K562 (cell line): Measurements from ENCODE around the gene PSMD14. TPM values are rescaled to one million over a fixed set of nuclear protein-coding genes. Genes with fewer than 3 reads are reported as not detected.

Experiments used
- ATAC-seq: fragments of 200-7000 bp; cut with Tn5 transposase; 3 replicates; pipeline ENCODE4 v1.9.1; 2020; ENCODE audit warnings: moderate library complexity
- BruUV-seq: library from RNA; stranded (reverse); fragments of 400-500 nt; replicated peaks from 2 replicates; lab custom pipeline; 2021; lab: Mats Ljungman, UMichigan
- CTCF ChIA-PET: fragments of 300-600 bp; formaldehyde crosslinking; extraction: SDS; loops from one replicate; lab custom pipeline; 2021; ENCODE audit warnings: low intra/inter-chr PET ratio; lab: Yijun Ruan, JAX
- POLR2A ChIA-PET: fragments of 300-600, 350-650 bp; sonication (Branson Sonifier 250); formaldehyde crosslinking; extraction: SDS; loops from one replicate; lab custom pipeline; 2021; ENCODE audit warnings: antibody characterized with exemption, inconsistent platforms; lab: Yijun Ruan, JAX
- DNase-seq, 4 experiments: peaks; one replicate each; pipeline versions ENCODE4 v3.0.0 to v3.0.0-alpha.2; 2011 to 2018; ENCODE audit warnings: low spot score in 3 of 4, mixed read lengths in 3 of 4; ENCODE audit errors: extremely low read depth in 1 of 4
- FAIRE-seq: peaks from 2 replicates; lab custom pipeline; 2011; peaks lifted over from hg19 to GRCh38; lab: Jason Lieb, UNC
- H2AFZ ChIP-seq: 2 replicates; pipeline ENCODE4 v1.6.0; 2011; ENCODE audit warnings: low read depth, low read length, control low read depth, inconsistent platforms
- H3K27ac ChIP-seq: fragments of 200-600 bp; 3 replicates; pipeline ENCODE4 v1.8.0; 2011; ENCODE audit warnings: low read depth, mild to moderate bottlenecking, control low read depth, inconsistent platforms, low read length, moderate library complexity, mixed read lengths; ENCODE audit errors: extremely low read depth
- H3K27me3 ChIP-seq, 2 experiments: fragments of 300-600 bp in 1 of 2; 2 replicates in 1 of 2; 3 replicates in 1 of 2; pipeline versions ENCODE4 v1.6.0 to v1.8.0; 2011; ENCODE audit warnings: inconsistent platforms in 2 of 2, low read length in 2 of 2, mild to moderate bottlenecking in 1 of 2, mixed read lengths in 1 of 2, moderate library complexity in 1 of 2; ENCODE audit not compliant: control insufficient read depth in 2 of 2, insufficient read depth in 2 of 2
- H3K36me3 ChIP-seq: fragments of 300-600 bp; 3 replicates; pipeline ENCODE4 v1.8.0; 2011; ENCODE audit warnings: mild to moderate bottlenecking, low read length, inconsistent platforms; ENCODE audit not compliant: control insufficient read depth, insufficient read depth
- H3K4me1 ChIP-seq, 2 experiments: fragments of 200-600 bp in 1 of 2; replicated peaks in 1 of 2; 2 replicates in 1 of 2; 3 replicates in 1 of 2; pipeline versions ENCODE4 v1.5.1 to v1.8.0; 2011; ENCODE audit warnings: inconsistent platforms in 2 of 2, low read length in 2 of 2, mild to moderate bottlenecking in 1 of 2, mixed read lengths in 1 of 2, moderate library complexity in 1 of 2; ENCODE audit not compliant: control insufficient read depth in 2 of 2, insufficient read depth in 2 of 2
- H3K4me2 ChIP-seq: 2 replicates; pipeline ENCODE4 v1.6.1; 2011; ENCODE audit warnings: low read length, control low read depth, inconsistent platforms, mixed read lengths; ENCODE audit not compliant: insufficient read depth
- H3K4me3 ChIP-seq: fragments of 200-600 bp; sonication (generic), shearing (Covaris generic); 2 replicates; pipeline ENCODE4 v1.5.1; 2016; ENCODE audit warnings: control low read depth, inconsistent platforms
- H3K79me2 ChIP-seq: fragments of 200-600 bp; 3 replicates; pipeline ENCODE4 v1.8.0; 2011; ENCODE audit warnings: low read length, inconsistent platforms; ENCODE audit not compliant: control insufficient read depth, insufficient read depth
- H3K9ac ChIP-seq, 2 experiments: 2 replicates each; pipeline versions ENCODE4 v1.6.0 to v1.6.1; 2011; ENCODE audit warnings: low read depth in 2 of 2, low read length in 2 of 2, control low read depth in 1 of 2, inconsistent platforms in 1 of 2, mild to moderate bottlenecking in 1 of 2, mixed read lengths in 1 of 2; ENCODE audit not compliant: insufficient read depth in 1 of 2
- H3K9me1 ChIP-seq: one replicate; pipeline ENCODE4 v1.6.0; 2011; ENCODE audit warnings: inconsistent platforms, mild to moderate bottlenecking, low read length, moderate library complexity; ENCODE audit not compliant: control insufficient read depth, insufficient read depth
- H3K9me3 ChIP-seq: replicated peaks from 2 replicates; pipeline ENCODE4 v1.5.1; 2011; ENCODE audit warnings: low read depth, low read length, inconsistent platforms; ENCODE audit not compliant: control insufficient read depth, insufficient read depth
- H4K20me1 ChIP-seq: replicated peaks from 2 replicates; pipeline ENCODE4 v1.6.1; 2011; ENCODE audit warnings: low read length, inconsistent platforms, mixed read lengths; ENCODE audit not compliant: control insufficient read depth, insufficient read depth
- BCLAF1 ChIP-seq, 2 experiments: fragments of 450-650 bp in 1 of 2; IDR thresholded peaks; 2 replicates each; pipeline ENCODE4 v1.6.1; 2011 to 2017; ENCODE audit warnings: low read depth in 2 of 2, antibody characterized with exemption in 1 of 2, borderline replicate concordance in 1 of 2, low read length in 1 of 2, mild to moderate bottlenecking in 1 of 2, mixed read lengths in 1 of 2; ENCODE audit not compliant: control insufficient read depth in 1 of 2
- C11orf30 ChIP-seq: fragments of 450-650 bp; IDR thresholded peaks from 2 replicates; pipeline ENCODE4 v1.6.1; 2016; ENCODE audit warnings: low read depth, mild to moderate bottlenecking
- CC2D1A ChIP-seq: fragments of 450-650 bp; IDR thresholded peaks from 2 replicates; pipeline ENCODE4 v1.6.1; 2017; ENCODE audit warnings: mild to moderate bottlenecking
- DPF2 ChIP-seq: fragments of 450-650 bp; IDR thresholded peaks from 2 replicates; pipeline ENCODE4 v1.6.1; 2016
- ETV5 ChIP-seq: sonication (generic); formaldehyde crosslinking; IDR thresholded peaks from 2 replicates; pipeline ENCODE4 v1.4.0; 2020; ENCODE audit warnings: low read depth, mild to moderate bottlenecking, missing genetic modification reagents
- HMG20A ChIP-seq: fragments of 450-650 bp; formaldehyde crosslinking; conservative IDR thresholded peaks from 2 replicates; pipeline ENCODE4 v1.4.0; 2020; ENCODE audit warnings: mild to moderate bottlenecking, mixed read lengths
- HNRNPLL ChIP-seq: fragments of 200-400 bp; formaldehyde crosslinking; IDR thresholded peaks from 2 replicates; pipeline ENCODE4 v1.6.1; 2017; ENCODE audit warnings: low read length, low read depth, mild to moderate bottlenecking; ENCODE audit not compliant: poor library complexity, severe bottlenecking
- NUFIP1 ChIP-seq: fragments of 450-650 bp; IDR thresholded peaks from 2 replicates; pipeline ENCODE4 v1.6.1; 2018; ENCODE audit not compliant: partially characterized antibody
- RBM15 ChIP-seq: fragments of 200-400 bp; formaldehyde crosslinking; IDR thresholded peaks from 2 replicates; pipeline ENCODE4 v1.6.1; 2018; ENCODE audit warnings: mild to moderate bottlenecking, low read length, moderate library complexity; ENCODE audit not compliant: insufficient read depth
- RBM25 ChIP-seq: fragments of 200-400 bp; formaldehyde crosslinking; IDR thresholded peaks from 2 replicates; pipeline ENCODE4 v1.6.1; 2018; ENCODE audit warnings: low read length, low read depth, moderate library complexity; ENCODE audit not compliant: severe bottlenecking
- TBL1XR1 ChIP-seq, 2 experiments: IDR thresholded peaks; 2 replicates each; pipeline ENCODE4 v1.6.1; 2012; ENCODE audit warnings: improper control_type of control experiment in 2 of 2, low read length in 2 of 2, mild to moderate bottlenecking in 1 of 2
- USF1 ChIP-seq: sonication (generic); formaldehyde crosslinking; IDR thresholded peaks from 2 replicates; pipeline ENCODE4 v1.9.0; 2022; ENCODE audit warnings: mild to moderate bottlenecking, missing genetic modification reagents
- YY1 ChIP-seq, 3 experiments: IDR thresholded peaks; 2 replicates each; pipeline ENCODE4 v1.6.1; 2011; ENCODE audit warnings: low read length in 2 of 3, mild to moderate bottlenecking in 2 of 3, moderate library complexity in 2 of 3, borderline replicate concordance in 1 of 3, control low read depth in 1 of 3, low read depth in 1 of 3; ENCODE audit not compliant: insufficient read depth in 3 of 3, insufficient replicate concordance in 2 of 3, control insufficient read depth in 1 of 3, insufficient read length in 1 of 3; ENCODE audit errors: extremely low read depth in 1 of 3
- ZBTB43 ChIP-seq: sonication (generic); formaldehyde crosslinking; IDR thresholded peaks from 2 replicates; pipeline ENCODE4 v1.8.0; 2023; ENCODE audit warnings: mild to moderate bottlenecking, missing genetic modification reagents
- ZKSCAN1 ChIP-seq: fragments of 150-350 bp; IDR thresholded peaks from 2 replicates; pipeline ENCODE4 v1.6.1; 2016; ENCODE audit warnings: low read depth, low read length
- ZNF212 ChIP-seq: fragments of 450-650 bp; formaldehyde crosslinking; IDR thresholded peaks from 2 replicates; pipeline ENCODE4 v1.4.0; 2020; ENCODE audit warnings: mild to moderate bottlenecking
- ZNF436 ChIP-seq: fragments of 250-450, 450-650 bp; sonication (Bioruptor Pico); formaldehyde crosslinking; IDR thresholded peaks from 2 replicates; pipeline ENCODE4 v1.7.0; 2020; ENCODE audit warnings: mild to moderate bottlenecking
- ZNF507 ChIP-seq: conservative IDR thresholded peaks from 2 replicates; pipeline ENCODE4 v1.6.1; 2017; ENCODE audit warnings: missing genetic modification characterization, missing compliant biosample characterization
- WGBS: fragments of 100-300 bp; shearing (Covaris generic); methylation state at CpG from one replicate; pipeline ENCODE4 v1.1.6; 2016; ENCODE audit warnings: low coverage, mixed read lengths; ENCODE audit not compliant: insufficient coverage; ENCODE audit errors: missing lambda C conversion rate; 5-methylcytosine and 5-hydroxymethylcytosine counted together
- in situ Hi-C: fragments of 300-500 bp; cut with MboI; formaldehyde crosslinking; loops from 4 replicates; pipeline ENCODE4 v1.15.0; 2018; ENCODE audit warnings: inconsistent platforms, mixed read lengths
- intact Hi-C: fragments of 100-400 bp; cut with micrococcal nuclease; formaldehyde crosslinking; loops from 2 replicates; pipeline ENCODE4 v1.14.2; 2022
- polyA plus RNA-seq, 8 experiments: library from polyadenylated mRNA; depleted of rRNA in 4 of 8; stranded (reverse) in 5 of 8; unstranded in 3 of 8; fragments of >200 nt; fragmentation: Nextera tagmentation in 2 of 8; fragmentation: Illumina TruSeq in 1 of 8; extraction: Ambion mirVana in 2 of 8; extraction: Trizol in 1 of 8; gene quantifications; 2 replicates each; pipeline versions ENCODE4 v1.2.1 to v1.2.3, GENCODE V29; 2011 to 2014; ENCODE audit warnings: inconsistent platforms in 1 of 8, missing spikeins in 1 of 8
- total RNA-seq, 7 experiments: library from RNA; depleted of rRNA in 6 of 7; stranded (reverse); fragments of >200 nt in 6 of 7; fragmentation: Illumina TruSeq in 2 of 7; extraction: Trizol in 2 of 7; gene quantifications; 2 replicates each; pipeline versions ENCODE4 v1.2.1 to v1.2.3, GENCODE V29; 2011 to 2021; ENCODE audit warnings: low replicate concordance in 1 of 7

Gene PSMD14
- total and polyA plus RNA-seq, 9 of the 15 experiments (the other 6 are each of a cell fraction or from before 2014, with no cell fraction given) = 151 to 515 (median 228) TPM

GRCh38 chr2:161303535-161304050 is 4.6 kb upstream of the PSMD14 start:
- Histone ChIP-seq H4K20me1 (no peaks in the 10 kb centered on the region), H3K79me2 (peaks cover 14% of the 10 kb centered on the region), H3K4me2 (no peak overlapping the region), H3K27me3 (no peaks in the 10 kb centered on the region), H3K36me3 (no peaks in the 10 kb centered on the region), H3K4me3 (no peak overlapping the region), H3K9ac (no peak overlapping the region), H2AFZ (no peak overlapping the region; the same call in 1 of the 2 replicates), H3K4me1 (peaks cover 0 to 3% of the 10 kb centered on the region in 2 experiments; a peak in 1 of 5 replicates), H3K9me3 (peaks cover 3% of the 10 kb centered on the region; the same call in 1 of the 2 replicates), H3K9me1 (no peaks in the 10 kb centered on the region), H3K27ac (no peak overlapping the region)
- WGBS = 5% methylated on average over 1 of the region's 1 CpG
- ATAC-seq (no peak), FAIRE-seq (no peak), DNase-seq (no peak)
- BruUV-seq = no TSS peak
- ChIA-PET POLR2A (interaction anchor here (1.4 kb wide), 1 partner anchor 20 kb away, joined by 3 read pairs; no protein-coding TSS in a partner anchor), CTCF (no interaction called here)
- intact Hi-C loops (no loop called here), in situ Hi-C loops (no loop called here)
- no peak for TF ChIP-seq C11orf30
- no peak for TF ChIP-seq USF1 (CRISPR knock-in tag)
- no peak for TF ChIP-seq RBM15
- TF ChIP-seq ZNF507 (tag) = peak; percentile 93
- no peak for TF ChIP-seq ZNF212
- TF ChIP-seq ZBTB43 (CRISPR knock-in tag) = no peak
- no peak for TF ChIP-seq TBL1XR1 (IDR thresholded peaks at IDR 0.05; ENCODE audit: low read length in 2 of 2)
- TF ChIP-seq BCLAF1 (IDR thresholded peaks at IDR 0.05; ENCODE audit: borderline replicate concordance in 1 of 2, control insufficient read depth in 1 of 2, low read depth in 2 of 2, low read length in 1 of 2) = no peak
- no peak for TF ChIP-seq DPF2
- TF ChIP-seq RBM25 = peak; percentile 9
- TF ChIP-seq CC2D1A = no peak
- TF ChIP-seq YY1 (IDR thresholded peaks at IDR 0.05; ENCODE audit: borderline replicate concordance in 1 of 3, control insufficient read depth in 1 of 3, extremely low read depth in 1 of 3, insufficient read depth in 3 of 3, insufficient read length in 1 of 3, insufficient replicate concordance in 2 of 3, low read depth in 1 of 3, low read length in 2 of 3) = peak in 1 of 3 experiments; percentile 92
- no peak for TF ChIP-seq HNRNPLL
- TF ChIP-seq ZKSCAN1 = no peak
- TF ChIP-seq NUFIP1 = no peak
- TF ChIP-seq ETV5 (CRISPR knock-in tag) = no peak
- no peak for TF ChIP-seq HMG20A
- no peak for TF ChIP-seq ZNF436 (CRISPR knock-in tag)
